ENCODE results near the gene HEPH. TPM values are rescaled to one million over a fixed set of nuclear protein-coding genes. Genes with fewer than 3 reads are reported as not detected.

Gene HEPH
- total RNA-seq, 2 experiments from 2014 or later: not detected

- Histone ChIP-seq H3K27me3 (ENCODE audit: control insufficient read depth in 1 of 2, insufficient read depth in 2 of 2, low read length in 2 of 2) (no peaks in the 10 kb centered on the region), H3K9me3 (ENCODE audit: control insufficient read depth in 1 of 2, insufficient read depth in 1 of 2, low read length in 2 of 2) (no peaks in the 10 kb centered on the region), H3K27ac (ENCODE audit: low read depth in 1 of 2, low read length in 2 of 2) (no peak overlapping the region), H3K4me3 (ENCODE audit: low read length) (no peak overlapping the region), H3K36me3 (ENCODE audit: insufficient read depth, low read length) (no peaks in the 10 kb centered on the region), H3K4me1 (ENCODE audit: insufficient read depth, low read length) (no peaks in the 10 kb centered on the region)
- Mint-ChIP-seq H3K4me1 (ENCODE audit: low read depth) (no peaks in the 10 kb centered on the region), H3K9me3 (no peaks in the 10 kb centered on the region), H3K27ac (no peak overlapping the region), H3K27me3 (no peaks in the 10 kb centered on the region), H3K4me3 (no peak overlapping the region), H3K36me3 (ENCODE audit: low read depth) (no peaks in the 10 kb centered on the region)
- ChIA-PET CTCF (no interaction called here), POLR2A (no interaction called here)
- ATAC-seq (ENCODE audit: poor library complexity): no peak
- TF ChIP-seq, protein P1, sequence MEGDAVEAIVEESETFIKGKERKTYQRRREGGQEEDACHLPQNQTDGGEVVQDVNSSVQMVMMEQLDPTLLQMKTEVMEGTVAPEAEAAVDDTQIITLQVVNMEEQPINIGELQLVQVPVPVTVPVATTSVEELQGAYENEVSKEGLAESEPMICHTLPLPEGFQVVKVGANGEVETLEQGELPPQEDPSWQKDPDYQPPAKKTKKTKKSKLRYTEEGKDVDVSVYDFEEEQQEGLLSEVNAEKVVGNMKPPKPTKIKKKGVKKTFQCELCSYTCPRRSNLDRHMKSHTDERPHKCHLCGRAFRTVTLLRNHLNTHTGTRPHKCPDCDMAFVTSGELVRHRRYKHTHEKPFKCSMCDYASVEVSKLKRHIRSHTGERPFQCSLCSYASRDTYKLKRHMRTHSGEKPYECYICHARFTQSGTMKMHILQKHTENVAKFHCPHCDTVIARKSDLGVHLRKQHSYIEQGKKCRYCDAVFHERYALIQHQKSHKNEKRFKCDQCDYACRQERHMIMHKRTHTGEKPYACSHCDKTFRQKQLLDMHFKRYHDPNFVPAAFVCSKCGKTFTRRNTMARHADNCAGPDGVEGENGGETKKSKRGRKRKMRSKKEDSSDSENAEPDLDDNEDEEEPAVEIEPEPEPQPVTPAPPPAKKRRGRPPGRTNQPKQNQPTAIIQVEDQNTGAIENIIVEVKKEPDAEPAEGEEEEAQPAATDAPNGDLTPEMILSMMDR (IDR thresholded peaks at IDR 0.05): no peak
- intact Hi-C loops (cut with DNase I, micrococcal nuclease): no loop called here
- DNase-seq: no peak
Measured at GRCh38 chrX:66255359-66255967, 91.4 kb downstream of the HEPH start.

- intact Hi-C loops (cut with DNase I, micrococcal nuclease): no loop called here
- POLR2A ChIA-PET: no interaction called here
- no peaks in the 10 kb centered on the region for H3K27me3 ChIP-seq (ENCODE audit: control insufficient read depth in 1 of 2, insufficient read depth in 2 of 2, low read length in 2 of 2)
- DNase-seq (no peak), ATAC-seq (ENCODE audit: poor library complexity) (no peak)
- Mint-ChIP-seq H3K27ac (no peak overlapping the region), H3K27me3 (no peaks in the 10 kb centered on the region), H3K36me3 (ENCODE audit: low read depth) (no peaks in the 10 kb centered on the region), H3K4me1 (ENCODE audit: low read depth) (no peaks in the 10 kb centered on the region), H3K9me3 (no peaks in the 10 kb centered on the region), H3K4me3 (no peak overlapping the region)
- H3K9me3 ChIP-seq (ENCODE audit: control insufficient read depth in 1 of 2, insufficient read depth in 1 of 2, low read length in 2 of 2): no peaks in the 10 kb centered on the region
- no peak overlapping the region for H3K4me3 ChIP-seq (ENCODE audit: low read length)
- H3K4me1 ChIP-seq (ENCODE audit: insufficient read depth, low read length): no peaks in the 10 kb centered on the region
- H3K36me3 ChIP-seq (ENCODE audit: insufficient read depth, low read length): no peaks in the 10 kb centered on the region
- H3K27ac ChIP-seq (ENCODE audit: low read depth in 1 of 2, low read length in 2 of 2): no peak overlapping the region
- TF ChIP-seq, protein P1 (IDR thresholded peaks at IDR 0.05): no peak
- CTCF ChIA-PET: no interaction called here
Measured at GRCh38 chrX:66262807-66263206, 98.8 kb downstream of the HEPH start.

Other genes with a start within 250 kb of the HEPH start
- gene VSIG4, start 124.2 kb upstream of the HEPH start, total RNA-seq: under 1 TPM in 1 of 2 experiments, not detected in 1; 0.11 TPM